ENCODE data around the gene CCDC127.

Gene CCDC127

DNA sequence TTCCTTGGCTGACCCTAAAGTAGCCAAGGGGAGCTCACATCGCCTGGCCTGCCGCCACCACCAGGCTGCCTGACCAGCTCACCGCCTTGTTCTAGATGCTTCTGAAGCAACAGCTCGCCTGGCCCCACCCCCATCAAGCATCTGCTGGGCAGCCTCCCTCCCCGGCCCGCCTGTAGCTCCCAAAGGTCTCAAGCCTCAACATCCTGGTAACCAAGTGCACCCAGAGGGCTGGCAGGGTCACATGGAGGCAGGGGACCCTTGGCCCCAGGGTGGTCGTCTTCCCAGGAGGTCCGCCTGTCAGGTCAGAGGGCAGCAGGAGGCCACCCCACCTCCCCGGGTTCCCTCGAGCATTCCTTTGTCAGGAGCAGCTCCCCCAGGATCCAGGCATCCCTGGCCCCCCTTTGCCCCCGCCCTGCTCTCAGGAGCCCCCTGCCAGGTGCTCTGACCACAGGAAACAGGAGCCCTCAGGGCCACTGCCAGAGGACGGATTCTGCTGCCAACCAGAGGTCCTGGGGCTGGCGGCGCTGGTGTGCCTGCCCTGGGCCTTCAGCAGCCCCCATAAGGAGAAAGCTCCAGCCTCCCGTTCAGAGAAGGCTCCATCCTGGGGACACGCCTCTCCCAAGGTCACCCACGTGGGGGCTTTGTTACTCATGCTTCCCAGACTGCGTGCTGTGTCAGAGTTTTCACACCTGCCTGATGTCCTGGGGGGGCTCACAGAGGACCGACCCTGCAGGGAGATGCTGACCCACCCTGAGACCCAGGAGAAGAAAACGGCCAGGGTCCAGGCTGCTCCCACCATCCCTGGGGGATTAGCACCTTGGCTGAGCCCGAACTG, 30.1 kb downstream of the CCDC127 start:
- DNase-seq = no peak

DNA sequence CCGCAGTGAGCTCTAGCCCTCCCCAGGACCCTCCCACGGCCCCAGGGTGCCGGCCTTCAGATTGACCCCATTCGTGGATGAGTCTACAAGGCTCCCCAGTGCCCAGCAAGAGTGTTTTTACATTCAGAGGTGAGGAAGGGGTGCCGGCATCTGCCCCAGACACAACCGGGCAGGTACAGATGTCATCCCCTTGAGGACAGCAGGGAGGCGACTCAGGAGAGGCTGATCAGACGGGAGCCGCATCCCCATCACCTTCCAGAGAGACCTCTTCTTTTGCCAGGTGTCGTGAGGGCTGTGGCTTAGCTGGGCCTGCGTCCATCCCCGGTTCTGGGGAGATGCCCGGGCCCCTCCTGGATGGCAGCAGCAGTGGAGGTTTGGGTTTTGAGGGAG, 30.9 kb downstream of the CCDC127 start:
- no peak for DNase-seq

DNA sequence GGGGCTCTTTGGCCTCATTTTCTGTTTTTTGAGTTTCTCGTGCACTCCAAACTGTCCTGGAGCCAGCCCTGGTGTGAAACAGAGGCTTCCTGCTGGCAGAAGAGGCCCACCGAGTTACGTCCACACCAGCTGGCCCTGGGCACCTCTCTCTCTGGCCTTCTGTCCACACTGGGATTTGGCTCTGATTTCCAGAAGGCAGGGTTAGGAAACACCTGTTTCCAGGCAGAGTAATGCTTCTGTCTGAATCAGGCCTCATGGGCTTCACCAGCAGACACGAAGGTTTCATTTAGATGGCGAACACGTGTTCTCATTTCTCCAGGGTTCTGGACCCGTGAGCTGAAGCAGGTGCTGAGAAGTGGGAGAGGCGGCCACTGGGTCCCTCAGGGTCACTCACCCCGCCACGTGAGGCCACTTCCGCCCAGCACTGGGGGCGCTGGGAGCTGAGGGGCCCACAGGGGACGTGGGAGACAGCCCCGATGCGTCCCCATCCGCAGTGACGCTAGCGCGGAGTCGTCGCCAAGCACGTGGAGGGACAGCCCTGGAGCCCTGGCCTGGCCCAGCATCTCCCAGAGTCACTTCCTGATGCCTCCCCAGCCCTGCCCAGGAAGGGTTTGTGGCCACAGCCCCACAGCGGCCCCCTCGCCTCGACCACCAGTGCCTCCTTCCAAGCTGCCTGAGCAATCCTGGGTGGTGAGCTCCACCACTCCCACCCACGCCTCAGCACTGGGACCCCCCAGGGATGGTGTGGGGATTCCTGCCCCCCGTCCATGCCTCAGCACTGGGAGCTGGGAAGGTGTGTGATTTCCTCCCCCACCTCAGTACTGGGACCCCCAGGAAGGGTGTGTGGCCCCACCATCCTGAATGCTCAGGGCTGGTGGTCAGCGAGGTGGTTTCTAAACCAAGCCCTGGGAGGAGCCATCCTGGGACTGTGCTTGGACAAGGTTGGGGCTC, 31.6 kb downstream of the CCDC127 start:
- DNase-seq = no peak

DNA sequence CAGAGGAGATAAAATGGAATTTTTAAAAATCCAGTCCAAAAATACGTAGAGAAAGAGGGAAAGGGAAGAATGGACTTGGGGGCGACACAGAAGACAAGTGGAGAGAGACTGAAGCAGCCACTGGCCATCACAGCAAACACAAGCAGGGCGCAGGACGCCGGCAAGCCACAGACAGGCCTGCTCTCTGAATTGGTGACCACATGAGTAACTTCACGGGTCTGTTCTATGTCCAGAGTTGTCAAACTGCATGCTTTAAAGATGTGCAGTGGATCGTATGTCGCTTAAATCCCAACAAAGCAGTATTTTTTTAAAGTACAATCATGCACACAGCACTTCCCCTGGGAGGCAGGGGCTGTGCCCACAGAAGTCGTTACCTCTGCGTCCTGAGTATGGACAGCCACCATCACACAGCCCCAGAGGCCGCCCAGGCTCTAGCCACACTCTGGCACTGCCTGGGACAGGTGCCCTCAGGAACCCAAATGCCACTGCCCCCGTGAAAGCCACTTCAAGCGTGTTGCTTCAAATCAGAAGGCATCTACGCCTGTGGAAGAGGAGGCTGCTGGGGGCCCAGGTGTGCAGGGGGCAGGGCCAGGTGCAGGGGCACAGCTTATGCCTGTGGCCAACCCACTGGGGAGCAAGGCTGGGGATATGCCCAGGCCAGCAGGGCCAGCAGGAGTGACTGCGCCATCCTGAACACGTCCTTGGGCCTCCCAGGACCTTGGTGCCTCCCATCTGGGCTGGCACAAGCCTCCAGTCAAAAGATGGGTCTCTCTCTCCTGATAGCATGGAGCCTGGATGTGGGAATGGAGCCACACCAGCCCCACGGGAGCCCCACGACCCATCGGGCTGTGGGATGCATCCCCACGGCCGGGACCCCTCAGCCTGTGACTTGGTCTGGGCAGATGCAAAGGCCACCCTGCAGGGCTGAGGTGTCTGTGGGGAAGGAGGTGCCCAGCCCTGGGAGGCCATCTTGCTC, 32.6 kb downstream of the CCDC127 start:
- no peak for DNase-seq

DNA sequence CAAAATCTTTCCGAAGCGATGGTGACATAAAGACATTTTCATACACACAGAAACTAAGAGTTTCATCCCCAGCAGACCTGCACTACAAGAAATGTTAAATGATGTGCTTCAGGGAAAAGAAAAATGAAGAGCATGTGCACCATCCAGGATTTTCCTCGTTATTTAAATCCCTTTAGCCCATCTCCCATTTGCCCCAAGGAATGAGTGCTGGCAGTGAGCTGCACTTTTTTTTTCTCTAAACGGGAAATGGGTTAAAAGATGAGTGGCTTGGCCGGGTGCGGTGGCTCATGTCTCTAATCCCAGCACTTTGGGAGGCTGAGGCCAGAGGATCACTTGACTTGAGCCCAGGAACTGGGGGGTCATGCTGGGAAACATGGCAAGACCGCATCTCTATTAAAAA, 33.5 kb downstream of the CCDC127 start:
- DNase-seq = no peak

DNA sequence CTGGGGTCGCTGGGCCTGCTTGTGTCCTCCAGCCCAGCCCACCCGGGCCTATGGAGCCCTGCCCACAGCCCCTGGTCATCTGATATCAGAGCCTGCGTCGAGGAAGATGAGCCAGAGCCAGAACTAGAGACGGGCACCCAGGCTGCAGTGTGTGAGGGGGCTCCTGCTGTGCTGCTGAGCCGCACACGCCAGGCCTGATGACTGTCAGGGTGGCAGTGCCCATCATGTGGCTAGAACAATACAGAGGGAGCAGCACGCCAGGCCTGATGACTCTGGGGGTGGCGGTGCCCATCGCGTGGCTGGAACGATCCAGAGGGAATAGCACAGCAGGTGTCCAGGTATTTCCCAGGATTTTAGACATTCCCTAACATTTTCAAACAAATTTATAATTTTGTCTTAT, 35.8 kb downstream of the CCDC127 start:
- no peak for DNase-seq

DNA sequence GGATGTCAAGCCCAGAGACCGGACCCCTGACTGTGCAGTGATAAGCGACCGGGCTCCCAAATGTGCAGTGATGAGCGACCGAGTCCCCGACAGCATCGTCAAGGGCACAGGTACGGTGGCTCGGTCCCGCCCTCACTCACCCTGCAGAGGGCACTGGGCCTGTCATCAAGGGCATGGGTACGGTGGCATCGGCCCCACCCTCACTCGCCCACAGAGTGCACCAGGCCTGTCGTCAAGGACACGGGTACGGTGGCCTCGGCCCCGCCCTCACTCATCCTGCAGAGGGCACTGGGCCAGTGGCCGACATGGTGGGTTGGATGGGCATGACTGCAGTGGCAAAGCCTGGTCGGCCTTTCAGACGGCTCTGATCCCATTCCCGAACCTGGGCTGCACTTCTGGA, 36.4 kb downstream of the CCDC127 start:
- no peak for DNase-seq

DNA sequence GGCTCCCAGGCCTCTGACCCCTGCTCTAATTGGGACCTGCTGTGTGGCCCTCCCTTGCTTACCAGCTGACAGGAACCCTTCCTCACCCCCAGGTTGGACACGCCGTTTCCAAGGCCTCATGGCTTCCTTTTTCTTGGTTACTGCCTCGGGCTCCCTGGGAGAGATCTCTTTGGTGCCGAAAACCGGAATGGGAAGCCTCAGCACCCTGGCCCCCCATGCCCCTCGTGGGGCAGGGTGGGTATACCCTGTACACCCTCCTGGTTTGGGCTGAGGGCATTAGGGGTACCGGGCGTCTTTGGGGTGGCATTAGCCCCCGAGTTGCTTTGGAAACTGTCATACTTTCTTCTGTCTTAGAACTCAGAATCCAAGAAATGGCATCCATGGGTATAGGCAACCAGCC, 36.8 kb downstream of the CCDC127 start:
- DNase-seq = no peak

DNA sequence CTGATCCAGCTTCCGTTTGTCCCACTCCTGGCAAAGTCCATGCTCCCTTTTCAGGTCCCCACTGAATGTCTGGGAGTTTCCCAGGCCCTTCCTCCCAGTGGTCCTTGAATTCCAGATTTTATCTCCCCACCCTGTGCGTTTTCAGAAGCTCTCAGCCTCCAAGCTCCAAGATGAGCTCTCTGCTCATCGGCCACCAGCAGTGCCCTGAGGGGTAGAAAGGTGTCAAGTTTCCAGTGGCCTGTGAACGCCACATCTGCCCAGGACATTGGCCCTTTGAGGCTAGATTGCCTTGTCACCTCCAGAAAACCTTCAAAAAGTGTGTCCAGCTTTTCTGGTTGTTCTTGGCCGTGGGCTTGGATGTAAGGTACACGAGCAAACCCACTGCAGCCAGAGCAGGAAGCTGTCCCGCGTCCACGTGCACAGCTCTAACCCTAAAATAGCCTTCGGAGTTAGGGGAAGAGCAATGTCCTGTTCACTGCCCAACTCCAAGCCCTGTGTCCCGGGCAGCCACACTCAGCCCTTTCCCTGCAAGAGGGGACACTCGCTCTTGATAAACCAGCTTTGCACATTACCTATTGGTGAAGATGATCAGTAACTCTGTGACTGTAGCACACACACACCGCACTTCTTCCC, 37.6 kb downstream of the CCDC127 start:
- no peak for DNase-seq

DNA sequence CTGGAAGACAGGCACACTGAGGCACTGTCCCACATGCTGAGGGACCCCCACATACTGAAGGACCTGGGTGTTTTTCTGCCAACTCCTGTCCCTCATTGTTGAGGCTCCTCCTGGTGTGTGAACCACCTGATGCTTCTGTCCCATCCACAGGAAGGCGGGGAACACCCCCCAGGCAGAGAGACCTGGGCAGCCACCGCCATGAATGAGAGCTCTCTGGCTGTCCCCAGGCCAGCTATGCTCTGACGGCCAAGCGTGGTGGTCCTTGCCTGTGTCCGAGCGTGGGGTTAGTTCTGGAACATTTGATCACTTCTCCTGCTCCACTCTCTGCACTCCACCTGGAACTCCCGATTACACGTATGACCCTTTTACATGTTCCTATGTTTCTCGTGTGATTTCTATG, 38.6 kb downstream of the CCDC127 start:
- no peak for DNase-seq

DNA sequence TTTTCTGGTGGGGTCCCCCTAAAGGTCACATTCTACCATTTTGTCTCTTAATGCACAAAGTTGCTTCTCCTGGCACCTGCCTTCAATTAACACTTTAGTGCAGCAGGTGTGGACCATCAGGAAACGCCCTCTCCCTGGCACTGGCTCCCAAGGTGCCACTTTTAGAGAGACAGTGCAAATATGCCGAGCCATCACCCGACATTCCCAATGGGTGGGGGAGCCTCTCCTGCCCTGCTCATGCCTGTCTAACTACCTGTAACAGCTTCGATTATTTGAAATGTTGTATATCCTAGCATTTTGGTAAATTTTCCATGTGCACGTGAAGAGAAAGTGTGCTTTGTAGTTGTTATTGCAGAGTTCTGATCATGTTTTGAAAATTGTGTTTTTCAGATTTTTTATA, 39.8 kb downstream of the CCDC127 start:
- DNase-seq = no peak

DNA sequence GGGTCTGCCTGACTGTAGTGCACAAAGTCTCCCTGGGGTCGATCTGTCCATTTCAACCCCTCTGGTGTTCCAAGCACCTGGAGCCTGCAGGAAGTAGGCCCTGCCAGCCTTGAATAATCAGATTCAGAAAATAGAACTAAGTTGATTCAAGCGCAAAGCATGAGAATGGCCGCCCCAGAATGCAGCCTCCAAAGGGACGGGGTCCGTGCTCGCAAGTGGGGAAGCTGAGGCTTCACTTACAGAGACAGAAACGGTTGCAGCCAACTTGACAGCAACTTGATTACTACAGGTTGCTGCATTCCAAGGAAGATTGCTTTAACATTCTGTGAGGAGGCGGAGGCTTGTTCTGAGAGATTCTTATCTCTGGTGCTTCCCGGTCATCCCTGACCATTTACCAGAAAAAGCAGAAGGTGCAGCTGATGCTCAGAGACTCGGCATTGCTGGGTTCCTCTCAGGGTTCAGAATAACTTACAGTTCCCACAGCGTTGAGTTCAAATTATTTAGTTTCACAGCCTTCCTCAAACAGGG, 41.6 kb downstream of the CCDC127 start:
- no peak for DNase-seq

DNA sequence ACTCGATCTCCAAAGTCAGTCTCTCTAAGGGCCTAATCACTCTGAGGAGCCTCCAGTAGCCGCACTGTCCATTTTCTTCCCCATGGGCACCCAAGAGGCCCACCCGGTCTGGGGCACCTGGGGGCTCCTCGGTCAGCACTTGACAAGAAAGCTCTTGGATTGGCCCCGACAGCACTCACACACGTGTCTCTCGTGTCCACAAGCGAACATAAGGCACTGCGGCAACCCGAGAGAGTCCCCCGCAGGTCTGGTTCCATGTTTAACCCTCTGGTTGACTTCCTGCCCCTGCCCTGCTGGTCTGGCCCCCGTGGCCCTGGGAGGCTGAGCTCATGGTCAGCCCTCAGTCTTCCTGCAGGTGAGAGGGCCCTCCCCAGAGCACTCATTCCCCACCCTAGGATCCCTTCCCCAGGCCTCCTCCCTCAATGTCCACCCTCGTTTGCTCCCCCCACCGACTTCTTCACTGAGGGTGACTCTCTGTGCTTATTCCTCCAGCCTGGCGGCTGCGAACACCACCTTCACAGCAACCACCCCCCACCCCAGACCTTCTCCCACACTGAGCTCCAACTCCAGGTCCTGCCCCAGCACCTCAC, 43.0 kb downstream of the CCDC127 start:
- no peak for DNase-seq

DNA sequence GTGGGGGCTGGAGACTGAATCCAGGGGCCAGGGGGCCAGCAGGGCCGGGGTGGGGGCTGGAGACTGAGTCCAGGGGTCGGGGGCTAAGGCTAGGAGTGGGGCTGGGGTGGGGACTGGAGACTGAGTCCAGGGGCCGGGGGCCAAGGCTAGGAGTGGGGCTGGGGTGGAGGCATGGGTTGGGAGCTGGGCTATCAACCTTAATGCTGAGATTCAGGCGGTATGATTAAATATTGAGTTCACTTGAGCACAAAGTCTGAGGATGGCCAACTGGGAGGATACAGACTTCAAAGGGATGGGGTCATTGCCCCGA, 43.7 kb downstream of the CCDC127 start:
- DNase-seq = no peak

DNA sequence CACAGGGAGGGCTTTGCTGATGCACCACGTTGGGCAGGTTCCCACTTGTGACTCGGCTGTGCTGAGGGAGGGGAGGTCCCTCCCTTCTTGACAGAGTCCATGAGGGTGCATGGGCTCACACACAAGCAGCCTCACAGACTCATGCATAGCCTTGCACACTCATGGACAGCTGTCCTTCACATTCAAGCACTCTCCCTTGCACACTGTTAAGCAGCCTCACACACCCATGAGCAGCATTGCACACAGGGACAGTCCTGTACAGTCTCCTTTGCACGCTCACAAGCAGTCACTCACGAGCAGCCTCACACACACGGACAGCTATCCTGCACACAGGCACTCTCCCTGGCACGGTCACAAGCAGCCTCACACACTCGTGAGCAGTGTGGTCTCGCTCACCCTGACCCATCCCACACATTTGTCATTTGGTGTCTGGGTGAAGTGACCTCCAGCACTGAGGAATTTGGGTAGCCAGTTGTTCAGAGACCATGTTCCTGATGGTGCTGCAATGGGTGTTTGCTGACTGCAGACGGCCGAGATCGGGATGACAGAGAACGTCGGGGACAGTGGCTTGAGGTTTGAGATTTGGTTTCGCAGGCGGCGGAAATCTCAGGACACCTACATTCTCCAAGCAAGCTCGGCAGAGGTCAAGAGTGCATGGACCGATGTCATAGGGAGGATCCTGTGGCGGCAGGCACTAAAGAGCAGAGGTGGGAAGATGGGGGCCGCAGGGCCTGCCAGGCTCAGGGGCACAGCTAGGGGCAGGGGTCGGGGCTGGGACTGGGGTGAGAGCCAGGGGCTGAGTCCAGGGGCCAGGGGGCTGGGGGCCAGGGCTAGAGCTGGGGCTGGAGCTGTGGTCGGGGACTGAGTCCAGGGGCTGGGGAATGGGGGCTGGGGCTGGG, 44.3 kb downstream of the CCDC127 start:
- DNase-seq = no peak

DNA sequence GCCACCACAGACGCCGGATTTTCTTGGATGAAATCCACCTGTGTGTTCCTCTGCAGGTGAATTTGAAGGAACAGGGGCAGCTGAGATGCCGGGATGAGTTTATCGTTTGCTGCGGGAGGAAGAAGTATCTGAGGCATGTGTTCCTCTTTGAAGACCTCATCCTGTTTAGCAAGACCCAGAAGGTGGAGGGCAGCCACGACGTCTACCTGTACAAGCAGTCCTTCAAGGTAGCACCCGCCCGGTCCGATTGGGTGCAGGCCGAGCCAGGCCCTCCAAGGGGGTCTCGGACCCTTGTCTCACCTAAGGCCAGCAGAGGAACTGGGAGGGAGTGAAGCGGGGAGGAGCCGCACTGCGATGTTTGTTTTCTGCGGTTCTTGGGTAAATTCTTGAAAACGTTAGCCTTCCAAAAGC, 45.1 kb downstream of the CCDC127 start:
- no peak for DNase-seq

DNA sequence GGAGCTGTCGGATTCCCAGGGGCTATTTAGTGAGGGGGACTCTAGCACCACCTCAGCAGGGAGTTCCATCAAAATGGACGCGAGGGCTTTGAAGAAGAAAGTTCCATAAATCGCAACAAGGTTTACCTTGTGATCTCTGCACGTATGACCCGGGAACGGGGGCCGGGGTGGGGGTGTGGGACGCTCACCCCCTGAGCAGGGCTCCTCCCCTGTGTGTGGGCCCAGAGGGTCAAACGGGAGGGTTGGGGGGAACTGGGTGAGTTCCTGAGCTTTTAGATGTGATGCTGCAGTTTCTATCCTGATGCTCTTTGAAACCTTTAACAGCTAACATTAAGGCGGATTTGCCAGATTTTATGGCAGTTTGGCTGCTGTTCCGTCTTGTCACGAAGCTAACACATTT, 45.5 kb downstream of the CCDC127 start:
- DNase-seq = no peak

DNA sequence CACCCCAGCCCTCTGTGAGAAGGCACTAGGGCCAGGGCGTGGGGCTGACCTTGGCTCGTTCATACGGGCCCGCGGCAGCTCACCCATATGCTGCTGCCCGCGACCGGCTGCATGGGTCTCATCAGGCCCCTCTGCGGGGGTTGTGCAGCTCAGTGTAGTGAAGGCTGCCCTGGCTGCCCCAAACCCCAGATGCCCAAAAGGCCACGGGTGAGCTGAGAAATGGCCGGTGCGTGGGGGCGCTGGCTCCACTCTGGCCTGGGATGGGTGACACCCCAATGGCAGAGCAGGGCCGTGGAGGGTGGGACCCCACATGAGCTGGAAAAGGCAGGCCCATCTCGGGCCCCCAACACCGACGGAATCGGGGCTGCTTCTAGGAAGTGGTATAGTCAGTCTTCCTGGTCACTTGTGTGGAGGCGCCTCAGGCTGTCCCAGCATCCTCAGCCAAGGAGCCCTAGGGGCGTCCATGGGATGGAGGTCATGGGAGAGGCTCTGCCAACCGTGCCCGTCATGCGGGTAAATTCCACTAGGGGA, 46.1 kb downstream of the CCDC127 start:
- DNase-seq = no peak

DNA sequence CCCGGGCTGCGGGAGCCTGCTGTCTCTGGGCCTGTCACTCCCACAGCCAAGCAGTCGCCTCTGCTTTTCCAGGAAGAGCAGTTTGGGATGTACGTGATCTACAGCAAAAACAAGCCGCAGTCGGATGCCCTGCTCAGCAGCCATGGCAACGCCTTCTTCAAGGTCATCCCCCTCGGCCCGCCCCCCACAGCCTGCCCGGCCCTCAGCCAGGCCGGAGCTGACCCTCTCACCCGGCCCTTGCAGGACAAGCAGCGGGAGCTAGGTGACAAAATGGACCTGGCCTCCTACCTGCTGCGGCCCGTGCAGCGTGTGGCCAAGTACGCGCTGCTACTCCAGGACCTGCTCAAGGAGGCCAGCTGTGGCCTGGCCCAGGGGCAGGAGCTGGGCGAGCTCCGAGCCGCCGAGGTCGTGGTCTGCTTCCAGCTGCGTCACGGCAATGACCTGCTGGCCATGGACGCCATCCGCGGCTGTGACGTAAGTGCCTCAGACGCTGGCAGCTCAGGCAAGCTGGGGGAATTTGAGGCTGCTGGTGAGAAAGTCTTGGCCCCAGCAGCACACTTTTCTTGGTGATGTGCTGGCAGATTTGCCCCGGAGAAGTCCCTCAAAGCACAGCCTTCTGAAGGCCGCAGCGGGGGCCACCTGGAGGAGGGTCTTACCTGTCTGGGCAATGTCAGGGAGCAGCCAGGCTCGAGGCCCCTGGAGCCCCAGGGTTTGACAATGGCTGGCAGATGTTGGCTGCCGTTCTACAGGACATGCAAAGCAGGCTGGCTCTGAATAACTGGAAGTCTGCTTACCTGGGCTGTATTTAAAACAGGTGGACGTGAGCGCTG, 46.8 kb downstream of the CCDC127 start:
- DNase-seq = no peak

DNA sequence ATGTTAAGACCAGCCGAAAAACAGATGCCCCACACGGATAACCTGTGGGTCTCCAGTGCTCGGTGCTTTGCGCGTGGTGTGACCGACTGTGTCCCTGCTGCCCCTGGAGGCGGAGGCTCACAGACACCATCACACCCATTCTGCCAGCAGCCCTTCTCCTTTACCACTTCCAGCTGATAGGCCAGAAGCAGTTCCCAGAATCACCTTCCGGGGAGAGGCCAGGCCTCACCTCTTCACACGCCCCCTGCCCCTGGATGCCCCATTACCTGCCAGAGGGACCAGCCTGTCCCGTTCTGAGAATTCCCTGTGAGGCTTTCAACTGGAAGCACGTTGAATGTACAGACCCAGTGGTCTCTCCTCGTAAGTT, 48.2 kb downstream of the CCDC127 start:
- no peak for DNase-seq
